ENCODE data around the gene RHCE. TPM values are rescaled to one million over a fixed set of nuclear protein-coding genes. Genes with fewer than 3 reads are reported as not detected.
"Not testable (repeated sequence)": the region's sequence is repeated elsewhere in the genome, so short reads cannot be mapped to it uniquely, and the experiment has no call there.

Gene RHCE
- total and polyA plus RNA-seq, 2 donors (not counting 1 experiment from before 2014, with no cell fraction given): 0.50 to 1.2 TPM

DNA sequence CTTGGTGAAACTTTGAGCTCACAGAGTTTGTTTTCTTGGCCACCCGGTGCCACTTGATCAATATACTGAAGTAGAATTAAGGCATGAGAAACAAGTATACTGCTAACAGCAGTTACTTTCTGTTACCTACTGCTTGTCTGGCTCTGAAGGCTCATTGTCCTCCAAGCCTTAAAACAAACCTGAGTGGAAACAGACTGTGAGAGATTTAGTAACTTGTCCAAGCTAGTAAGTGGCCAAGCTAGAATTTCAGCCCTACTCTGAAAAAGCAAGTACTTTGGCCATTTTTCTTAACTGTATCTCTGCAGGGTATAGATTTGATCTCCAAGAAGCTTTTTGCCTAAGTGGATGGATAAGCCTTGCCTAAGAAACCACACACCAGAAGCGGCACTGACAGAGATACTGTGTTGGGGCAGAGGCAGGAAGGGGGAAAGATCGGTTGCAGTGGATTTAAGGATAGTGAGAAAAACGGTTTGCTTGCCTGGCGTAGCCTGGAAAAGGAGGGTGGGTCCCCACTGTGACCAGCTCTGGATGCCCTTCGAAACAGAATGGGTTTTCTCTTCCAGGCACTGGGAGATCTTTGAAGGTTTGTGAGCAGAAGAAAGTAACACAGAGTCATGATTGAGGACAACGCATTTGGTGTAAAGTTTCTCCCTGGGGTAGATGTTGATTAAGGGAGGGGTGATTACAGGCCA lies 8.0 kb upstream of the RHCE start:
- no peaks in the 10 kb centered on the region for H3K36me3 ChIP-seq (ENCODE audit: control insufficient read depth, insufficient read depth, low read length)
- no peaks in the 10 kb centered on the region for H4K20me1 ChIP-seq (ENCODE audit: control insufficient read depth, extremely low read depth, insufficient read depth, low read length)
- H3K79me2 ChIP-seq (ENCODE audit: control insufficient read depth, insufficient read depth, low read length): peaks cover 11% of the 10 kb centered on the region
- H3K9ac ChIP-seq (ENCODE audit: insufficient read depth, low read length): no peak overlapping the region
- H3K4me2 ChIP-seq (ENCODE audit: extremely low read depth, insufficient read depth, low read length): no peak overlapping the region
- DNase-seq (ENCODE audit: low read depth in 2 of 2): no peak
- H3K4me1 ChIP-seq (ENCODE audit: control insufficient read depth, extremely low read depth, insufficient read depth, low read length): peaks cover 2% of the 10 kb centered on the region
- no peaks in the 10 kb centered on the region for H3K9me3 ChIP-seq (ENCODE audit: control insufficient read depth, insufficient read depth, low read depth, low read length)
- no peak overlapping the region for H2AFZ ChIP-seq (ENCODE audit: low read length)
- H3K27me3 ChIP-seq (ENCODE audit: control insufficient read depth, insufficient read depth, low read length): no peaks in the 10 kb centered on the region
- no peak overlapping the region for H3K4me3 ChIP-seq (replicated peaks in 1 of 4; ENCODE audit: control extremely low read depth in 1 of 4, insufficient read depth in 1 of 4, low read depth in 3 of 4, low read length in 4 of 4)
- TF ChIP-seq, protein P1, sequence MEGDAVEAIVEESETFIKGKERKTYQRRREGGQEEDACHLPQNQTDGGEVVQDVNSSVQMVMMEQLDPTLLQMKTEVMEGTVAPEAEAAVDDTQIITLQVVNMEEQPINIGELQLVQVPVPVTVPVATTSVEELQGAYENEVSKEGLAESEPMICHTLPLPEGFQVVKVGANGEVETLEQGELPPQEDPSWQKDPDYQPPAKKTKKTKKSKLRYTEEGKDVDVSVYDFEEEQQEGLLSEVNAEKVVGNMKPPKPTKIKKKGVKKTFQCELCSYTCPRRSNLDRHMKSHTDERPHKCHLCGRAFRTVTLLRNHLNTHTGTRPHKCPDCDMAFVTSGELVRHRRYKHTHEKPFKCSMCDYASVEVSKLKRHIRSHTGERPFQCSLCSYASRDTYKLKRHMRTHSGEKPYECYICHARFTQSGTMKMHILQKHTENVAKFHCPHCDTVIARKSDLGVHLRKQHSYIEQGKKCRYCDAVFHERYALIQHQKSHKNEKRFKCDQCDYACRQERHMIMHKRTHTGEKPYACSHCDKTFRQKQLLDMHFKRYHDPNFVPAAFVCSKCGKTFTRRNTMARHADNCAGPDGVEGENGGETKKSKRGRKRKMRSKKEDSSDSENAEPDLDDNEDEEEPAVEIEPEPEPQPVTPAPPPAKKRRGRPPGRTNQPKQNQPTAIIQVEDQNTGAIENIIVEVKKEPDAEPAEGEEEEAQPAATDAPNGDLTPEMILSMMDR (conservative IDR thresholded peaks at IDR 0.05 in 1 of 2, IDR thresholded peaks at IDR 0.05 in 1 of 2; ENCODE audit: low read depth in 1 of 2, low read length in 2 of 2): no peak
- no peak for TF ChIP-seq EZH2 (IDR thresholded peaks at IDR 0.05; ENCODE audit: low read length, missing control alignments)
- H3K27ac ChIP-seq (ENCODE audit: insufficient read depth, low read length): no peak overlapping the region

DNA sequence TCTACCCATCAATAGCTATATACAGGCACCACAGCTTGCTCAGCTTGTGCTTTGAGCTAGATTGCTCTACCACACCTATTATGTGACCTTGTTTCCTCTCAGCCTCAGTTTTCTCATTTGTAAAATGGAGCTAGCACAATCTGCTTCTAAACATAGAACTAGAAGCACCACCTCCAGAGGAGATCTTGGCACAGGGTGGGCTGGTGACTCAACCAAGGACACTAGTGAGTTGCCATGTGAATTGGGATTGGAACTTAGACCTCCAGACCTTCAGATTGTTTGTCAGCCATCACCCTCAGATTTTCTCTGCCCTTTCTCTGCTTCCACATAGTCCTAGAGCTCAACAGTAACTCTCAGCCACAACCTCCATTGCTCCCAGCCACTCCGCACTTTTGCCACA lies 7.1 kb upstream of the RHCE start:
- TF ChIP-seq, protein P1 (conservative IDR thresholded peaks at IDR 0.05 in 1 of 2, IDR thresholded peaks at IDR 0.05 in 1 of 2; ENCODE audit: low read depth in 1 of 2, low read length in 2 of 2): no peak
- TF ChIP-seq EZH2 (IDR thresholded peaks at IDR 0.05; ENCODE audit: low read length, missing control alignments): no peak
- Histone ChIP-seq H3K36me3 (ENCODE audit: control insufficient read depth, insufficient read depth, low read length) (no peaks in the 10 kb centered on the region), H3K79me2 (ENCODE audit: control insufficient read depth, insufficient read depth, low read length) (peaks cover 9% of the 10 kb centered on the region), H3K9ac (ENCODE audit: insufficient read depth, low read length) (no peak overlapping the region), H3K4me1 (ENCODE audit: control insufficient read depth, extremely low read depth, insufficient read depth, low read length) (peaks cover 2% of the 10 kb centered on the region), H3K27ac (ENCODE audit: insufficient read depth, low read length) (no peak overlapping the region), H3K27me3 (ENCODE audit: control insufficient read depth, insufficient read depth, low read length) (no peaks in the 10 kb centered on the region), H3K4me3 (replicated peaks in 1 of 4; ENCODE audit: control extremely low read depth in 1 of 4, insufficient read depth in 1 of 4, low read depth in 3 of 4, low read length in 4 of 4) (no peak overlapping the region), H2AFZ (ENCODE audit: low read length) (no peak overlapping the region), H4K20me1 (ENCODE audit: control insufficient read depth, extremely low read depth, insufficient read depth, low read length) (no peaks in the 10 kb centered on the region), H3K9me3 (ENCODE audit: control insufficient read depth, insufficient read depth, low read depth, low read length) (no peaks in the 10 kb centered on the region), H3K4me2 (ENCODE audit: extremely low read depth, insufficient read depth, low read length) (no peak overlapping the region)
- no peak for DNase-seq (ENCODE audit: low read depth in 2 of 2)

DNA sequence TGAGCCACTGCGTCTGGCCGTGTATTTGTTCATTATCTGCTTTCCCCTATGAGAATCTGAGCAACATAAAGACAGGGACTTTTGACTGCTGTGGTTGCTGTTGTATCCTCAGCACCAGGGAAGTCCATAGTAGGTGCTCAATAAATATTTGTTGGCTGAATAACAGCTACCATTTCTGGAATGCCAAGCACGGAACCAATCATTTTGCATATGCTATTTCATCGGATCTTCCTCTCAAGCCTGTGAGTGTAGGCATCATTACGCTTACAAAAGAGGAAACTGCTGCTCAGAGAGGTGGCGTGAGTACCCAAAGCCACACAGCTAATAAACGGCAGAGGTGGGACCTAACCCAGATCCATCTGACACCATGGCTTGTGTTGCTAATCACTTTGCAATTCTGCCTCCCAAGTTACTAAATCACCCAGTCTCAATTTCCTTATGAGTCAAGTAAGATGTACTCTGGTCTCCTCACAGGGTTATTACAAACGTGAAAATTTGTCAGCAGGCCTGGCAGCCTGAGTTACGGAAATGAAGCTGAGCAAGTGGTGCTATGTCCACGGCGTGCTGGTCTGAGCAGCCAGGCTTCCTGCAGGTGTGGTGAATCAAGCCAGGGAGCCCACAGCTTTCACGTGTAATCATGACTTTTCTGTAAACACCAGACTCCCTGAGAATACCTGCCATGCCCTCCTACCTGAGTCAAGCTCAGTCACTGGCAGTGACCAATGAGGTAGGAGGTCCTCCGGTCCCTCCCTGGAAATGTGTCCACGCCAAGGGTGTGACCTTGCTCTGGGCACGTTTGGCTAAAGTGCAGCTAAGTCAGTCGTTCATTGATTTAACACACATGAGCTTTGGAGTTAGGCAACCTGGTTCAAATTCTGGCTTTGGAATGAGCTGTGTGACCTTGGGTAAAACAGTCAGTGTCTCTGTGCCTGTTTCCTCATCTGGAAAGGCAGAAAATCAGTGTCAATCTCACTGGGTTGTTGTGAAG lies 4.8 kb upstream of the RHCE start:
- Histone ChIP-seq H3K27ac (ENCODE audit: insufficient read depth, low read length) (no peak overlapping the region), H3K4me1 (ENCODE audit: control insufficient read depth, extremely low read depth, insufficient read depth, low read length) (no peaks in the 10 kb centered on the region), H3K4me3 (replicated peaks in 1 of 4; ENCODE audit: control extremely low read depth in 1 of 4, insufficient read depth in 1 of 4, low read depth in 3 of 4, low read length in 4 of 4) (no peak overlapping the region), H3K79me2 (ENCODE audit: control insufficient read depth, insufficient read depth, low read length) (no peaks in the 10 kb centered on the region), H4K20me1 (ENCODE audit: control insufficient read depth, extremely low read depth, insufficient read depth, low read length) (no peaks in the 10 kb centered on the region), H3K9ac (ENCODE audit: insufficient read depth, low read length) (no peak overlapping the region), H3K27me3 (ENCODE audit: control insufficient read depth, insufficient read depth, low read length) (no peaks in the 10 kb centered on the region), H3K36me3 (ENCODE audit: control insufficient read depth, insufficient read depth, low read length) (no peaks in the 10 kb centered on the region), H3K4me2 (ENCODE audit: extremely low read depth, insufficient read depth, low read length) (no peak overlapping the region), H2AFZ (ENCODE audit: low read length) (no peak overlapping the region), H3K9me3 (ENCODE audit: control insufficient read depth, insufficient read depth, low read depth, low read length) (no peaks in the 10 kb centered on the region)
- no peak for TF ChIP-seq EZH2 (IDR thresholded peaks at IDR 0.05; ENCODE audit: low read length, missing control alignments)
- TF ChIP-seq, protein P1 (conservative IDR thresholded peaks at IDR 0.05 in 1 of 2, IDR thresholded peaks at IDR 0.05 in 1 of 2; ENCODE audit: low read depth in 1 of 2, low read length in 2 of 2): no peak
- DNase-seq (ENCODE audit: low read depth in 2 of 2): peak in 1 of 2 donors; percentile 39

DNA sequence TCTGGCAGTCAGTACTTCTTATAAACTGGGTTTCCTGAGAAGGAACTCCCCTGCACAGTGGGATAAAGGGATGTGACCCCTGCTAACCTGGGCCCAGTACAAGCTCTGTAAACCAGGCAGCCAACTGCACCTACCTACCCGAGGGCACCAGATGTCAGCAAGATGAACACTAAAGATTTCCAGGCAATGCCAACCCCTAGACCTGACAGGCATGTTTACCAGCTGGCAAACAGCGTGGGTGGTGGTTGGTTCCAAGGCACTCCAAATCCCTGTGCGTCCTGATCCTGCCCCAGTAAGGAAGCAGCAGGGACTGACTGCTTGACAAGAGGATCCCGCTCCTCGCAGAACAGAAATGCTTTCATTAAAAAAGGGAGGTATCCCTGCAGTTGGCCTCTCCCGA lies 2.6 kb upstream of the RHCE start:
- DNase-seq (ENCODE audit: low read depth in 2 of 2); H3K79me2 ChIP-seq (ENCODE audit: control insufficient read depth, insufficient read depth, low read length); H4K20me1 ChIP-seq (ENCODE audit: control insufficient read depth, extremely low read depth, insufficient read depth, low read length); H3K9ac ChIP-seq (ENCODE audit: insufficient read depth, low read length); H3K36me3 ChIP-seq (ENCODE audit: control insufficient read depth, insufficient read depth, low read length); H3K4me3 ChIP-seq (replicated peaks in 1 of 4; ENCODE audit: control extremely low read depth in 1 of 4, insufficient read depth in 1 of 4, low read depth in 3 of 4, low read length in 4 of 4); H3K4me1 ChIP-seq (ENCODE audit: control insufficient read depth, extremely low read depth, insufficient read depth, low read length); H2AFZ ChIP-seq (ENCODE audit: low read length); H3K27me3 ChIP-seq (ENCODE audit: control insufficient read depth, insufficient read depth, low read length); H3K27ac ChIP-seq (ENCODE audit: insufficient read depth, low read length); H3K9me3 ChIP-seq (ENCODE audit: control insufficient read depth, insufficient read depth, low read depth, low read length); H3K4me2 ChIP-seq (ENCODE audit: extremely low read depth, insufficient read depth, low read length): not testable (repeated sequence)
